HG03558 (cell line): Measurements from ENCODE around the gene TUB.

Experiments used
- ATAC-seq: cut with Tn5 transposase; IDR thresholded peaks from one replicate; pipeline ENCODE4 v1.9.1; 2021; ENCODE audit warnings: moderate number of reproducible peaks; ENCODE audit not compliant: unreplicated experiment; ENCODE audit errors: extremely low read depth

TUB gene

DNA sequence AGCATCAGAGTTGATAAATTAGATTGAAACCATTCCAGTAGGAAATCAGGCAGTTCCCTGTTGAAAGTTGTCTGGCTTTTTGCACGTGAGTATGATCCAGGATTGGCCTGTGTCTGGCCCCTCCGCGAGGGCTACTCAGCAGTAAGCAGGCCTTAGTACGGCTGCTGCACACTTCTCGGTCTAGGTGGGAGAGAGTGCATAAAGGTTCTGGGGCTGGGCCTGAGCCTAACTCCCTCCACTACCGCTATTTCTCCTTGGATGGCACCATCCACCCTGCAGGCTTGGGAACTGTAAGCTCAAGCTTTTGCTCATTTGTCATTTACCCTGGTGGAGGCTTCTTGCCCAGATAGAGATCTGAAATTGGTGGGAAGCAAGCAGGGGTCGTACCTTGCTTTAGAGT, 22.0 kb downstream of the TUB start:
- ATAC-seq = no peak

DNA sequence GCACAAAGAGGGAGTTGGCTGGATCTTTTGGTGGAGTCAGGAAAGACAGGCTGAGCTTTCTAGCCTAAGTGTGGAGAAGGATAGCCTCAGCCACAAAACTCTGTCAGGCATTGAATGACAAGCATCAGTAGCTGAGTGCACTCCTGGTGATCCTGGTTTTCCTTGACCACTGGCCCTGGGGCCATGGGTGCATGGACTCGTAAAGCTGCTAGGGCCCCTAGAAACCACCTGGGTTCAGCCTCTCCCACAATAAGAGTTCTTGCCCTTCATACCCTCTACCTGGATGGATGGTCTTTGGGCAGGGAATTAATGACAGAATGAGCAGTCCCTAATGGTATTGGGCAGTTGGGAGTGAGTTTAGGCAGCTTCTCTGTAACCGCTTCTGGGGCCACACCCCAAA, 22.9 kb downstream of the TUB start:
- no peak for ATAC-seq

DNA sequence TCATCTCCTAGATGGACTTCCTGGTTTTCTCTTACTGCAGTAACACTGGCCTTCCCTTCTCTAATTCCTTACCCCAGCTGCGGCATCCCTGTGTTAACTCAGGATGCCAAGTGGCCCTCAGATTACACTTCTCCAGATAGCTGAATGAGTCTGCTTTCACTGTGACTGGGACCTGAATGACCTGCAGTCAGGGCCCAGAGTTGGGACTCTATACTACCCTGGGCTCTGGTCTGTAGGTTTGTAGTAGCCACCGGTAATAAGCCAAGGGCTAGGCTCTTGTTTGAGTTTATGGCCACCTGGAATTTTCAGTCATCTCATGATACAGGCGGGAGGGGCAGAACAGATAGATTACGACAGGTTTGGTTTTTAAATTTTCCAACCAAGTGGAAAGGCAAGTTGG, 24.1 kb downstream of the TUB start:
- ATAC-seq = no peak

DNA sequence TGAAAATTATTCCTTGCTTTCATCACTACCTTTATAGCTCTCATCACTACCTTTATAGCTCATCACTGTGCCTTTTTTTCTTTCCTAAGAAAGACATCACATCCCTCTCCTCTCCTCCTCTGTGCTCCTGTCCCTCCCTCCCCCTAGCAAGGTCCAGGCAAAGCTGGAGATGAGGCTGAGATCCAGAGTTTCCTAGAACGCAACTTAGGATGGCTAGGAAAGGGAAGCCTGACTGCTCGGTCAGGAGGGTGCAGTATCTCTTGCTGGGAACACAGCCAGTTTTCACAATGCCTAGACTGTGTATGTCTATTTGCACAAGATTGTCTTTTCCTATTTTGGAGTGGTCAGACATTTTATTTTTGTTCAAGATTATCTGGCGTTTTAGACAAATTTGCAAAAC, 24.7 kb downstream of the TUB start:
- no peak for ATAC-seq

DNA sequence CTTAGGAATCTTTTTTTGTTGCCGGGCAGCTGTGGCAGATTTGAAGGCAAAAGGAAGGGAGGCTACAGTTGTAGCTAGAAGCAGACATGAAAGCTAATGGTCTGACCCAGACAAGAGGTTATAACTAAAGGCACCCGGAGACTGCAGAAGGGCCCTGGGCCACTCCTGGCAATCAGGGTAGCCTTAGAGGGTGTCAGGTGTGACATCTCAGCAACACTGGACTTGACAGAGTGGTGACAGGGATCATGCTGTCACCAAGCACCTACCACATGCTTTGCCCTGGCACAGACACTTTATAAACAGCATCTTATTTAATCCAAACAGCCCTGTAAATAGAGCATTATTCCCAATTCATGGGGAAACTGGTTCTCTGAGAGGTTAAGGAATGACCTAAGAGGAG, 25.7 kb downstream of the TUB start:
- no peak for ATAC-seq

DNA sequence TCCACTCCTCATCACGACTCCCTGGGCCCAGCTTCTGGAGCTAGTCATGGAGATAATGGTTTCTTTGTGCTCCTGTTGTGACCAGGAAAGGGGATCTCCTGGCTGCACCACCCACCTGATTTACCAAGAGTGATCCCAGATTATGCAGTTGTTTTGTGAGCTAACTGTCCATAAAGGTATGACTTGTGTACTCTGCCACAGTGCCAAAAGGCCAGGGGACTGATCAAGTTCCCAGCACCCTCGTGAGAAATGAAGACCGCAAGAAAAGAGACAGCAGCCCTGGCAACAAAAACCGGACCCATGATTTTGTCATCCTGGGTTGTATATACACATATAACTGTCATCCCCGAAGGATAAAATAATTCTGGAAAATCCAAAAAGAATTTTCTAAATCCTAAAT, 26.6 kb downstream of the TUB start:
- no peak for ATAC-seq

DNA sequence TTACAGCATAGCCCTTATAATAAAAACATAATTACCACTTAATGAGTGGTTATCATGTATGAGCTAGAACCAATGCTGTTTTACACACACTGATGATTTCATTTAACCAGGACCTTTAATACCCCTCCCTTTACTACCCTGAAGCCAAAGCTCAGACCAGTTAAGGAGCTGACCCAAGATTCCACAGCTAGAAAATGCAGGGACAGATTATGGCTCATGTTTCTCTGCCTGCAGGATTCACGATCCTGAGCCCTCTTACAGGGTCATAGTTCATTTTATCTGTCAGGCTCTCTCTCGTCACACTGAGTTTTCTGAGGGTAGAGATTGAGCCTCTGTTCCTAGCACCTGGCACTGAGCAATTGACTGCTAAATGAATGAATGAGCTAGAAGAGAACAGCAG, 27.4 kb downstream of the TUB start:
- ATAC-seq = no peak

DNA sequence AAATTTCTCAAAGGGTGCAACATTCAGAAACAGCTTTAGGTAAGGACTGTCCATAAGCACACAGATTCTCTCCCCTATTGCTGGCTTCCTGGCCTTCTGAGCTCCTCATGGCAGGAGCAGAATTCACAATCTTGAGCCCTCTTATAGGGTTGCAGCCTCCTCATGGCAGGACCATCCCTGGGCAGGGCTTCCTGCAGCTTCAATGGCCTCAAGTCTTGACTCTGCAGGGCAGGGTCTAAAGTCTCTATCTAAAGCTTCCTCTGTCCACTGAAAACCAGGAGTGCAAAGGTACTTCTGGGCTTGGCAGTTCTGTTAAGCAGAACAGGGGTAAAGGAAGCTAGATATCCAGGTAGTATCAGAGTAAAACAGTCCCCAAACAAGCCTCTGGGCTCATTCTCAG, 28.7 kb downstream of the TUB start:
- ATAC-seq = no peak

DNA sequence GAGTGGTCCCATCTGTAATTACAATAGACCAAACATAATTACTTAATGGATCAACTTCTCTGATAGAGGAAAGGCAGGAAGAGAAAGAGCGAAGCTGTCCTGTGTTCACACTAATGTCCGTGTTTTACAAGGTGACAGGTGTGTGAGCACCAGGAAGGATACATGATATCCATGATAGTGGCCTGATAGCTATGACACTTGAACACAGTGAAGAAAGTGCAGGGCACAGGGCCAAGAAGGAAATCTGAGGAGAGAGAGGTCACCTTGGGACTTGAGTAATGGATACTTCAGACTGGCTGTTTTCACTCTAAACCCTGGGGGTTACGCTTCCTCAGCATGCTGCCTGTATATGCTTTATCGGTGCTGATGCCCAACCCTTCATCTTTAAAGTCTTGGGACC, 29.4 kb downstream of the TUB start:
- ATAC-seq = no peak

DNA sequence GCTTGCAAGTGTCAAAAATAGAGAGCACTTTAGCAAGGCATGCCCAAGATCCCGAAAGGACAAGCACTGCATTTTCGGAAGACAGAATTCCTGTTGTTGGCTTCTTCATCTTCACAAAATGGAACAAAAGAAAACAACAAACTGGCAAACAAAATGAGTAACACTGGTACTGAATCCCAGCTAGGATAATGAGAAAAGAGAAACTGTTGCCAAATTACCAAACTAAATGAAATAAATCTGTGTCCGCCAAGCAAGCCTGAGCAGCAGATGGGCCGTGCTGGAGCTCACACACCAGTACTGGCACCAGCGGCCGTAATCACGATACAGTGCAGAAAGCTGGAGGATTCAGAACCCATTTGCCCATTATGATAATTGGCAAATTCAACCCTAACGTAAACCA, 30.6 kb downstream of the TUB start:
- ATAC-seq = no peak

DNA sequence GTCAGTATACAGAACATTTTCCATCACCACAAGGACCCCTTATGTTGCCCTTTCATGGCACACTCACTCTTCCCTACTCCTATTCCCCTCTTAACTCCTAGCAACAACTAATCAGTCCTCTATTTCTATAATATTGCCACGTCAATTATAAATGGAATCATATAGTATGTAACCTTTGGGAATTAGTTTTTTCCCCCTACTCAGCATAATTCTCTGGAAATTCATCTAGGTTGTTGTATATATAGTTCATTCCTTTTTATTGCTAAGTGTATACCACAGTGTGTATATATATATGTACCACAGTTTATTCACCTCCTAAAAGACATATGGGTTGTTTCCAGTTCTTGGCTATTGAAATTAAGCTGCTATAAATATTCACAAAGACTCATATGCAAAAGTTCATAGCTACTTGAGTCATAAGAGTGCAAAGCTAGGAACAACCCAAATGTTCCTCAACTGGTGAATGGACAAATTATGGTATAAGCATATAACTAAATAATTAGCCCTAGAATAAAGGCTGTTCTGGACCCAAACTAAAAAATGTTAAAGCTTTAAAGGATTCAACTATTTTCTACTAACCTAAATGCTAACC, 41.3 kb downstream of the TUB start:
- ATAC-seq = no peak

DNA sequence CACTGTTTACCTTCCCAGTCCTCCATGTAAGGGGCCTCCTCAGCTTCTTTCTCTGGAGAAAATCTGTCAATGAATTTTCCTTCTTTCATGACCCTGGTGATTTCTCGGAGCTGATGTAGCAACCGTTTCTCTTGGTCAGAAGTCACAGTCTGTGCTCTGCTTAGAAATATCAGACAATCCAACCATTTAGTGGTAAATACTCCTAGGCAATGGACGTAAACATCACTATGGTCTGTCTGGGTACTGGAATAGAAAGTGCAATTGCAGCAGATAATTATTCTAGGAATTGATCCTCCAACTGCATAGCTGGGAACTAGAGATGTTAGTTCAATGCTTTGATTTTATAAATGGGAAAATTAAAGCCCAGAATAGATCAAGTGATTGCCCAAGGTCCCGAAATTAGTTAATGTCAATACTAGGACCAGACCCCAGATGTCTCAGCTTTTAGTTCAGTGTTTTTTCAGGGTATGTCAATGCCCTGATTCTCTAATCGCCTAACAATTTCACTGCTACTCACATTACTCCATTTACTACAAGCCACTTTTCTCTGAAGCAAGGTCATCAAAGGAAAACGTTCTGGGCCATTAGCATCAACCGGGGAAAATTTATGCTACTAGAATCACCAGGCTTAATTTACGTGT, 45.8 kb downstream of the TUB start:
- no peak for ATAC-seq

DNA sequence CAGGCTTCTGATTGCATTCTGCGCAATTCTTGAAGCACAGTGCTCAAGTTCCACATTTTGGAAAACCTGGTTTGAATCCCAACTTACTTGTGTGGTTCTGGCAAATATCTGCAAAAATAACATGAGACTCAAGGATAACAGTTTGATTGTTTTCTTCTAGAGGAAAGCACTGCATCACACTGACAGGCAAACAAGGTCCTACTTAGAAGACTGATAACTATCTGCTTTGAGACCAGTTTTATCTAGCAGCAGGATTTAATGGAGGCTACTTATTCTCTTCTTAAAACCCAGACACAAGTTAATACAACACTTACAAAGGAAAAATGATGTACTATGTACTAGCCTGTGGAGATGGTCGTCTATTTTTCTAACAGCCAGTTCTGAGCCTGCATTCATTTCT, 46.4 kb downstream of the TUB start:
- no peak for ATAC-seq

DNA sequence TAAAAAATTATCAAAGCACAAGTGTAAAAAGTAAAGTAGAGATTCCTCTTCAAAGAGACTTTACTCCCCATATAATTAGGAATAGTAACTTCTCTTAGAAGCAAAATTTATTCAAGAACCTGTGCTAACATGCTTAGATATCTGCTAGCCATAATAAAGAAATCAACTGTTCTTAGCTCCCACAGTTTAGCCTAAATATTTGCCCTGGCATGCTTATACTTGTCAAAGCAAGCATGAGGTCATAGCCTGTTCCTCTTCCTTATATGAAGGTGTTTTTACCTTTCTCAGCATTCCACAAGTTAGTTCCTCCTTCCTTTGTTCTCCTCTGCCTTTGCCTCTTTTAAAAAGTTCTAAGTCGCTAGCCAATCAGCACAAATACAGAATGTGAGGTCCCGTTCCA, 57.5 kb downstream of the TUB start:
- ATAC-seq = no peak

DNA sequence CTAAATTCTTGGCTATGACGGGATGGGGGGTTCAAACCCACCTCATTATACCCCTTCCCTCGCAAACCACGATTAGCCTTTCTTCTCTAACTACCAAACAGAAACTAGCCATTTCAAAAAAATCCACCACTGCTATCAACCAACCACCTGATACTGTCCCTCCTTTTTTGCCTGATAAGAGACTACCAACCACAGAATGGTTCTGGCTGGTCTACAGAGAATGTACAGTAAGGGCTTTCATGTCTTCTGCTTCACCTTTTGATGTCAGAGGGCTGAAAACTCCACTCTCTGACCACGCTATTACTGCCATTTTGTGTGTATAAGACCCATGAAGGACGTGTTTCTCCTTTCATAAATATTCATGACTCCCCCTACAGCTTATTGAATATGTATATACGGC, 68.7 kb downstream of the TUB start:
- no peak for ATAC-seq
